GM12801 (cell line): Measurements from ENCODE around the gene ZFYVE28.

Source experiments
- TF ChIP-seq, protein P1 (sequence below): IDR thresholded peaks from one replicate; pipeline ENCODE4 v1.5.1; 2011; ENCODE audit warnings: control low read depth; ENCODE audit not compliant: insufficient read length; ENCODE audit errors: extremely low read depth

ZFYVE28 gene

DNA sequence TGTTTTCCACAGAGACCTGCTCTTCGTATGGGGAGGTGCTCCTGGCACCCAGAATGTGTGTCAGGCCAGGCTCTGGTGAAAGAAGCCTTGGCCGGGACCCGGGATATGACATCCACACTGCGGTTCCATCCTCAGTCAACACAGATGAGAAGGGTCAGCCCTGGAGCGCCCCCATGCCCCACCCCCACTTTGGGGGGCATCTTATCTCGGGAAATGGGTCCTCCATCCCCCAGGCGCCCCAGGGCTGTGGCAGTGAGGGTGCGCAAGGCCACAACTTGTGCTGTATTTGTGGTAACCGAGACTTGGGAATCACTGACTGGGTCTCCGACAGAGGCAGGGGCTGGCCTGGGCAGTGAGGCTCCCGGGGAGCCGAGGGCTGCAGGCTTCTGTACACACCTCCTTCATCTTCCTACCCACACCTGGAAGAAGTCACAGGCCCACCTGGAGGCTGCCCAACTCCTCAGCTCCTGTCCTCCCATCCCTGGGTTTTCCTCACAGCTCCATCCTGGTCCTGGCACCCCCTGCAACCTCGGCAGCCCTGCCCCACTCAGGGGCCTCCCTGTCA, 8.3 kb upstream of the ZFYVE28 start:
- TF ChIP-seq, protein P1, sequence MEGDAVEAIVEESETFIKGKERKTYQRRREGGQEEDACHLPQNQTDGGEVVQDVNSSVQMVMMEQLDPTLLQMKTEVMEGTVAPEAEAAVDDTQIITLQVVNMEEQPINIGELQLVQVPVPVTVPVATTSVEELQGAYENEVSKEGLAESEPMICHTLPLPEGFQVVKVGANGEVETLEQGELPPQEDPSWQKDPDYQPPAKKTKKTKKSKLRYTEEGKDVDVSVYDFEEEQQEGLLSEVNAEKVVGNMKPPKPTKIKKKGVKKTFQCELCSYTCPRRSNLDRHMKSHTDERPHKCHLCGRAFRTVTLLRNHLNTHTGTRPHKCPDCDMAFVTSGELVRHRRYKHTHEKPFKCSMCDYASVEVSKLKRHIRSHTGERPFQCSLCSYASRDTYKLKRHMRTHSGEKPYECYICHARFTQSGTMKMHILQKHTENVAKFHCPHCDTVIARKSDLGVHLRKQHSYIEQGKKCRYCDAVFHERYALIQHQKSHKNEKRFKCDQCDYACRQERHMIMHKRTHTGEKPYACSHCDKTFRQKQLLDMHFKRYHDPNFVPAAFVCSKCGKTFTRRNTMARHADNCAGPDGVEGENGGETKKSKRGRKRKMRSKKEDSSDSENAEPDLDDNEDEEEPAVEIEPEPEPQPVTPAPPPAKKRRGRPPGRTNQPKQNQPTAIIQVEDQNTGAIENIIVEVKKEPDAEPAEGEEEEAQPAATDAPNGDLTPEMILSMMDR: no peak

DNA sequence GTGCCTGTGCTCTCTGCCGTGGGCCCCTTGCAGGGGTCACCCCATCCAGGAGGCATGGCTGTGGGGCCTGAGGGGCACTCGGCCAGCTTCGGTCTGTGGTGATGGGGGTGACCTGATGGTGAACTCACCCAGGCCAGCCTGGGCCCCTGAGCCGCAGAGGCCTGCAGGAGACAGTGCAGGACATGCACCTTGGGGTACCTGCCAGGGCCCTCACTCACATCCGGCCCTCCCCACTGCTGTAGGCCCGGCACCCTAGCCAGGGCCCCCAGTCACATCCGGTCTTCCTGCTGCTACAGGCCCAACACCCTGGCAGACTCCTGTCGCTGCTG, 7.6 kb upstream of the ZFYVE28 start:
- TF ChIP-seq, protein P1: no peak

DNA sequence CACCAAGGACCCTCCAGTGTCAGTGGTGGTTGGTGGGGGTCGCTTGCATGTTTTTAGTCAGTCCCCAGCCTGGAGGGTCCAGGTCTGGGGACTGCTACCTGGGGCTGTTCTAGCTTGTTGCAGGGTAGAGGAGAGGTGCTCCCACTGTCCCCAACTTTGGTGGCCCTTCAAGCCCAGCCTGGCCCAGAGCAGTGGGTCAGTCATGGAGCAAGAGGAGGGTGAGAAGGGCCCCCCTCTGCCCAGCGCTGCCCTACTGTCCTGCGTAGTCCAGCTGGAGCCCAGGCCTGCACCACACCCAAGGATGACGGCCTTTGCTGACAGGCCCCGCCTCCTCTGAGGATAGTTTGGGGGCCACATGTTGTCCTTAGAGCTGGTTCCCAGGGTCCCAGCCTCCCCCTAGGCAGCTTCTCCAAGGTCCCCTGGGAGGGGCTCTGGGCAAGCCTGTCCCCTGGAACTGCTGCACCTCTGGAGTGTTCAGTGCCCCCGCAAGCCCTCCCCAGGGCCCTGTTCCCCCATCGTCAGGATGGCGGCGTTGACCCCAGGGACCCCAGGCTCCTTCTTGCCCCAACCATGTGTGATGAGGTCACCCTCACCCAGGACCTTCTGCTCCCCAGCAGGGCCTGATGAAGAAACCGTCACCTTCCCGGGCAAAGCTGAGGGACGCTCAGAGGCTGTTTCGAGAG, 7.1 kb upstream of the ZFYVE28 start:
- TF ChIP-seq, protein P1: no peak

DNA sequence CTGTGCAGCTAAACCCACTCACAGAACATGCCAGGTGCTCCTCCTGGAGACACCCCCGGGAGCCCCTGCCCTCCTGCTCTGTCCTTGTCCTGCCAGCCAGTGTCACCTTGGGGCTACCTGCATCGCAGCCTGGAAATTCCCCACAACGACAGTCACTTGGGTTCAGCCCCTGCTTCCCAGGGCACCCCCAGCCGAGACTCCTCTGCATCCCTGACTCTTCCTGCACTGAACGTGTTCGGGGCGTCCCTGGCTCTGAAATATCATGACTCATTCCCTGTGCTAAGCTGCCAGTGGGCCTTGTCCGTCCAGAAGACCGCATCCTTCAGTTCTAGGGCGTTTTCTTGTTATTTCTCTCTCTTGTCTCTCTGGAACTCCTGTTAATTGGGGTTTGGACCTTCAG, 6.1 kb upstream of the ZFYVE28 start:
- TF ChIP-seq, protein P1: no peak

DNA sequence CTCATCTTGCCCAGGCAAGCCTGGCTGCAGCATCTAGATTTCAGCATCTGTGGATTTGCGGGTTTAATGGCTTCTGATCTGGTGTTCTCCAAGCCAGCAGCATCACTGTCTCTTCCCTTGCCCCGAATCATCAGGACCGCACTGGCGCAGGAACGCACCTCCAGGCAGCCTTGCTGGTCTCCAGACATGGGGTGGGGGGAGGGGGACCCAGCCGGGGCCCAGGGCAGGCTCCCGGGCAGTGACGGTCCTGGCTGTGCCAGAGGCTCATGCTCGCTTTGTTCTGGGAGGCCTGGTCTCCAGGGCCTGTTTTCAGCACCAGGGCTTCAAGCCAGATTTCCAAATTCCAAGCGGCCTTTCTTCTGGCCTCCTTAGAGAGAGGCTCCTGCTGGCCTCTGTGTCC, 5.2 kb upstream of the ZFYVE28 start:
- TF ChIP-seq, protein P1: no peak

DNA sequence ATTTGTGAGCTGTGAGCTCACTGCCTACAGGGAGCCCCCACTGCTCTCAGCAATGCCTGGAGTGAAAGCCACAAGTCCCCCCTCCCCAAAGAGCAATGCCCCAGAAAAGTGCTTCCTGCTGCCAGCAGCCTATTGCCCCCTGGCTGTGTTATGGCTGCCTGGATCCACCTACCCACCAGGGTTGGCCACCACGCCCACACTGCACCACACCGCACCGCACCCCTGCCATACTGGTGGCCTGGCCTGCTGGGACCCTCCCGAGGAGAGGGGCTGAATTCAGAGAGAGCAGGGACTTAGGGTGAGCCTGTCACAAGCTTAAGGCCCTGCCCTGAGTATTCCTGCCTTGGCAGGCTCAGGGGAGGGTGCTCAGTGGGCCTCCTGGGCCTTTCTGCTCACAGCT, 4.6 kb upstream of the ZFYVE28 start:
- TF ChIP-seq, protein P1: no peak

DNA sequence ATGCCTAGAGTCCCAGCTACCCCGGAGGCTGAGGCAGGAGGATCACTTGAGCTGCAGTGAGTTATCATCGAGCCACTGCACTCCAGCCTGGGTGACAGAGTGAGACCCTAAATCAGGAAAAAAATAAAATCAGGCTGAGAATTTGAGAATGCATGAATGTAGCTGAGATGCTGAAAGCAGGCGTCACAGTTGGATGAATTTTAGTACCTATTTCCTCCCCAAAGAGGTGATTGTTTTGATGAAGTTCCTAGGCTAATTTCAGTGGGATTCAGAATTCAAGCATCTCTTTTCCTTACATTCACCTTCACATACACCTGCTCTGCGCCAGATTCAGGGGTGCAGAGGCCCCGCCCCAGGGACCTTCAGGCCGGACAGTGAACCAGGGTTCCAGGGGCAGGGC, 3.5 kb upstream of the ZFYVE28 start:
- TF ChIP-seq, protein P1: no peak
